GM19372 (cell line): ENCODE results near the gene AFF3.

Experiments used
- ATAC-seq: cut with Tn5 transposase; IDR thresholded peaks from one replicate; pipeline ENCODE4 v1.9.1; 2021; ENCODE audit warnings: mild to moderate bottlenecking, low read depth, moderate library complexity; ENCODE audit not compliant: unreplicated experiment

Gene AFF3

GRCh38 chr2:100016756-100017155, 125.6 kb downstream of the AFF3 start:
- ATAC-seq = no peak

- no peak for ATAC-seq
Observed at GRCh38 chr2:100015849-100016248, 126.5 kb downstream of the AFF3 start.

- no peak for ATAC-seq
Observed at GRCh38 chr2:100013892-100014677, 128.3 kb downstream of the AFF3 start.

- no peak for ATAC-seq
Observed at GRCh38 chr2:100012561-100012960, 129.8 kb downstream of the AFF3 start.

GRCh38 chr2:100011272-100011731, 131.1 kb downstream of the AFF3 start:
- no peak for ATAC-seq

- ATAC-seq = no peak
Observed at GRCh38 chr2:100010606-100011005, 131.8 kb downstream of the AFF3 start.

- no peak for ATAC-seq
Observed at GRCh38 chr2:100009743-100010142, 132.6 kb downstream of the AFF3 start.

GRCh38 chr2:100008956-100009355, 133.4 kb downstream of the AFF3 start:
- ATAC-seq = no peak

- no peak for ATAC-seq
Observed at GRCh38 chr2:100006516-100006915, 135.9 kb downstream of the AFF3 start.

DNA sequence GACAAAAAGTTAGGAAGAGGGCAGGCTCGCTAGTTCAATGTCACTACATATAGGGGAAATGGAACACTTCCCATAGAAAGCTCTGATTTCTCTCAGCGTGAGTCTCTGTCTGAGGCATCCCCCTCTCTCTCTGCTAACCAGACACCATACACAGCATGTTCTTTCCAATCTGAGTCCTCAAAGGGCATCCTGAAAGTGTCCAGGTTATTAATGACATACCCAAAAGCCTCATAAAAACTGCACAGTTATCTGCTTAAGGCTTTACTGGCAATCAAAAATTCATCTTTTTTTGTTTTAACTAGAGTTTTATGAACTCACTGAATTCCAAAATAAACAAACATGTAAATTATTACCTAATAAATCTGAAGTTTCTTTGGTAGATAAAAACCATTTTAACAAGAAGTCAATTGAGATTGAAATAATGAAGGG, 137.4 kb downstream of the AFF3 start:
- no peak for ATAC-seq

DNA sequence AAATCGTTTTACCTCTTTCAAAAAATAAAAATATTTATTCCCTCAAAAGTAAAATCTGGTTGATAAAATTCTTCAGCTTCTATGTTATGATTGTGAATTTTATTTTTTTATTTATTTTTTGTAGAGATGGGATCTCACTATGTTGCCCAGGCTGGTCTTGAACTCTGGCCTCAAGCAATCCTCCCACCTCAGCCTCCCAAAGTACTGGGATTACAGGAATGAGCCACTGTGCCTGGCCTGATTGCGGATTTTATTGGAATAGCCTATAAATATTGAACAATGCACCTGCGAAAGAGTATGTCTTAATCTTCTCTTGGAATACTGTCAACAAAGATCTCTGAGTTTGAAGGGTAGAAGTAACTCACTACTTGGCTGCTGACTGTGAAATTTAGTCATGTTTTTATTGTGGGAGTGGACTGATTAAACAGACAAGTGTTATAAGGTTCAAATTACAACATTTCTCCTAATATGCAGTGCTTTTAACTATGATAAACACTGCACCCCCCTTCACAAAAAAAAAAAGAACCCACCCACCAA, 138.0 kb downstream of the AFF3 start:
- ATAC-seq = no peak

- no peak for ATAC-seq
Observed at GRCh38 chr2:100002059-100002458, 140.3 kb downstream of the AFF3 start.

DNA sequence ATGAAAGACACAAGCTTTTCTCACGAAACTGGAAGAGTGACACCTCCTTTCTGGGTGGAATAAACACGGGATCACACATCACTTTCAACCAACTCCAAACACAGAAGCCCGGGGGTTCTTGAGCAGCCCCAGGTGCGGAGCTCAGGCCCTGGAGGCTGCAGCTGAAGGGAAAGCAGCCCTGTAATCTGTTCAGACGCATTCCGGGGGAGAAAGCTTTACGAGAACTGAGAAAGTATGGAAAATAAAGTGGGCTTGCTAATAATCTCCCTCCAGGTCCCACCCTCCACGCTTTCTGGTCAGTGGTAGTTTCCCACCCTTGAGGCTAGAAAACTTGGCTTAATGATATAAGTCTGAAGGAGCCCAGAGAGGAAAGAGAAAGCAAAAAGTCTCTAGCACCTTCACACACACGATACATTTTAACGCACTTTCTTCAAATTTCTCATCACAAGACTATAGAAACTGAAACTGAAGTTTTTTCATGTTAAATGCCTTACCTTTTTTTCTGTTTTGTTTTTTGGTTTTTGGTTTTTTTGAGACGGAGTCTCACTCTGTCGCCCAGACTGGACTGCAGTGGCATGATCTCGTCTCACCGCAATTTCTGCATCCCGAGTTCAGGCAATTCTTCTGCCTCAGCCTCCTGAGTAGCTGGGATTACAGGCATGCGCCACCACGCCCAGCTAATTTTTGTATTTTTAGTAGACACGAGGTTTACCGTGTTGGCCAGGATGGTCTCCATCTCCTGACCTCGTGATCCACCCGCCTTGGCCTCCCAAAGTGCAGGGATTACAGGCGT, 141.3 kb downstream of the AFF3 start:
- ATAC-seq = no peak

- no peak for ATAC-seq
Observed at GRCh38 chr2:99998651-99999320, 143.6 kb downstream of the AFF3 start.

DNA sequence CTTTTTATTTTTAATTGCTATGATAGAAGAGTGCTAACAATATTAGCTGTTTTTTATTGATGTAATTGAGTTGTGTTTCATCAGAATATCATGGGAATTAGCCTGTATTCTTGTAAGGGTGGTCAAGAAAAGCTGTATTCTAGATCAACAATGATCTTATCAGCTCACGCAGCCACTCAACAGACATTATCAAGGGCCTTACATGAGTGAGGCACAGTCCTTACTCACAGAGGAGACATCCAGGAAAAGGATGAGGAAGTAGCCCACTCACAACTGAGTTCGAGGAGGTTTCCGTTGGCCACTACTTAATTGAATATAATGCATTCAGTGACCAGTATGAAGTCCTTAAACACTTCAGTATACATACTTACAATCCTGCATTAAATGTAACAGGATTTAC, 152.5 kb downstream of the AFF3 start:
- ATAC-seq = no peak

DNA sequence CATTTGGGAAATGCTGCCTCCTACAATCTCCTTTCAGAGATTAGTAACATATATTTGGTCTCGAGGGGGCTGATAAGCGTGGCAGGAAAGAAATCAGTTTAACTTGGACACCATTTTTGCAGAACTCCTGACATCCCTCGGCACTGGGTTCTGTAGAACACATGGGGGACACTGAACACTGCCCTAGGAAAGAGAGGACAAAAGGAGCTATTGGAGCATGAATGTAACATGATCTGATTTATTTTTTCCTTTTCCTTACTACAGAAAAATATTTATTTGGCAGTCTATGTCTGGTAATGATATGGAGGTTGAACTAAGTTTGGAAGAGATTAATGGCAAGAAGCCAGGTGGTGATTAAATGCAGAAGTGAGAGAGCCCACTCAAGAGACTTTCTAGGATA, 153.8 kb downstream of the AFF3 start:
- no peak for ATAC-seq

DNA sequence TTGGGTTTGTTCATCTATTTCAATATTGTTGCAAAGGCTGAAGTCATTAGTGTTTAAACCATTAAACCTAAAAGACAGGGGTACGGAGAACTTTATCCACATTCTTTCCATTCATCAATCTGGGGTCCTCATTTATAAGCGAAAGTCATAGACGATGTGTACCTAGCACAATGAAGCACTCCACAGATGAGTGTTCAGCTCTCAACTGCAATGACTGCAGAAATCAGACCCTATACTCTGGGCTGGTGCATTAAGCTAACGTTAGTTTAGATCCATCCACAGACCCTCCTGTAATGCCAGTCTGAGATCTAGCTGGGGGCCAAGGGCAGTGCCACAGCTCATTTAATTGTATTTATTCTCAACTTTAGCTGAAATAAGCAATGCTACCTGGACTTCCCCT, 155.2 kb downstream of the AFF3 start:
- no peak for ATAC-seq

DNA sequence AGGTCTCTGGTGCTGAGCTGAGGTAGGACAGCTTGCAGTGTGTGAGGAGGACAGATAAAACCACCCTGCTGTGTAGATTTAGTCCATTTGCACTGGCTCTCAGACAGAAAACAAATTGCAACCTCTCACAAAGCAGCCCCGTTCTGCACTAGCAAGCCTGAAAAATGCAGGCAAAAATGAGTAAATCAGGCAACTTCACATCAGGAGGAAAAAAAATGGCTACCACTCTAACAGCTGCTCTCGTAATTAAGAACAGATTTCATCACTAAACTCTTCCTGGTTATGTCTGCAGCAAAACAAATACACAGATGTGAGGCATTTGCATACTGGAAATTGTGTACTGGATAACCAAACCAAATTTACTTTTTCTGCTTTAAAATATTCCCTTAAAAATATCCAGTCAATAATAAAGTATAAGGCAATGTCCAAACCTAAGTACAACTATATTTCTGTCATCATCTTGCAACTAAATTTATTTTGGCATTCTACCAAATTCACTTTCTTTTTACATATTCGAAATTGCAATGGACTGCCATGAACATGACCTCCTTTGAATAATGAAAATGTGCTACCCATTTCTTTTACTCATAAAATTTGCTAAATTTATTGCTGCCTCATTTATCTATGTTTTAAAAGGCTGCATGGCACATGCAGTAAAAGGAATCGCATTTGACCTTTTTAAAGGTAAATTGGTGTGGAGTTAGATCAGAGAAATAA, 157.4 kb downstream of the AFF3 start:
- ATAC-seq = no peak

GRCh38 chr2:99982744-99983143, 159.6 kb downstream of the AFF3 start:
- no peak for ATAC-seq

DNA sequence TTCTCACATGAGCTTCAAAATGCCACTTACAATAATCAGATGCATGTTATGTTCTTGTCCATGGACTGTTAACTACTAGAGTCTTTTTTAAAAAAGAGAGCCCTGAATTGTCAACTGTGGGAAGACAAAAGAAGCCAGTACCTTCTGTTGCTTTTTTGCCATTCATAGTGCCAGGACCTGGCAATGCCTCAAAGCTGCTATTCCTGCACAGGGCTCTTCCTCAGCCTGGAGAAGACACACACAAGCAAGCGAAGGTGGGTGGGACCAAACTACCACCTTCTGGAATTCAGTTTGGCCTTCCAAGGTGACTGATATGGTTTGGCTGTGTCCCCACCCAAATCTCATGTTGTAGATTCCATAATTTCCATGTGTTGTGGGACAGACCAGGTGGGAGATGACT, 160.6 kb downstream of the AFF3 start:
- ATAC-seq = no peak
